ENCODE measurements around the gene SMAD9.

- TF ChIP-seq CTCF (IDR thresholded peaks at IDR 0.05) (no peak), POLR2A (IDR thresholded peaks at IDR 0.05) (no peak)
Observed at GRCh38 chr13:36887758-36888521, 32.1 kb downstream of the SMAD9 start.

All from esophagus squamous epithelium (tissue), 4 donors.